NCI-H460 (cell line): ENCODE results near the gene VAMP4. TPM values are rescaled to one million over a fixed set of nuclear protein-coding genes. Genes with fewer than 3 reads are reported as not detected.
"Not testable (repeated sequence)": the region's sequence is repeated elsewhere in the genome, so short reads cannot be mapped to it uniquely, and the experiment has no call there.

Source experiments
- DNase-seq: peaks from one replicate; pipeline ENCODE4 v3.0.0-alpha.2; 2016; ENCODE audit warnings: low read depth; ENCODE audit errors: extremely low read depth
- total RNA-seq: library from RNA; depleted of rRNA; stranded (reverse); fragments of >200 nt; shearing (Covaris generic); gene quantifications from 2 replicates; pipeline ENCODE4 v1.2.3, GENCODE V29; 2014

VAMP4 gene
- total RNA-seq, 1 experiment from 2014 or later: 10.0 TPM

DNA sequence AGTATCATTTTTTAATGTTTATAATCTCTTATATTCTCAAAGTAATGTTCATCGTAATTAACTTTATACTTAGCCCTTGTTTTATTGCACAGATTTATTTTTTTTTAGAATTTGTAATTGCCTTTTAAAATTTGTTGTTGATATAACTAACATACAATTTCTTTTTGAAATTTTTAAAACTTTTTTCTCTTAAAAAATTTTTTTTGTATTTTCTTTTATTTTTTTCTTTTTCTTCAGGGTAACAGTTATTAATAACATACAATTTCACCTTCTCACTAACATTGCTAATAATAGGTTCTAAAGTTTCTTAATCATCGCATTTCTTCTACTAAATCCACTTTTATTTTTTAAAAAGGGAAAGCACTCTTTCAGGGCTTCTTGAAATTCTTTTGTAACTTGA lies 11.3 kb upstream of the VAMP4 start:
- DNase-seq: no peak

DNA sequence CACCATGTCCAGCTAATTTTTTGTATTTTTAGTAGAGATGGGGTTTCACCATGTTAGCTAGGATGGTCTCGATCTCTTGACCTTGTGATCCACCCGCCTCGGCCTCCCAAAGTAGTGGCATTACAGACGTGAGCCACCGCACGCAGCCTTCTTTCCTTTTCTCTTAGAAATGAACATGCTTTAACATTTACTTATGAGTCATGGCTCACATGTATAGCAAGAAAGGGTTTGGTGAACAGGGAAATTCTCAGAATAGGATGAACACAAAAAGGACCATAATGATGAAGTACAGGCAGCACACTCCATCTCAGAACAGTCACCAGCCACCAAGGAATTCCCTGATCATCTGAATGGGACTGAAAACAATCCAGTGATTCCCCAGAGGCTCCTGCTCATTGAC lies 9.4 kb upstream of the VAMP4 start:
- no peak for DNase-seq

DNA sequence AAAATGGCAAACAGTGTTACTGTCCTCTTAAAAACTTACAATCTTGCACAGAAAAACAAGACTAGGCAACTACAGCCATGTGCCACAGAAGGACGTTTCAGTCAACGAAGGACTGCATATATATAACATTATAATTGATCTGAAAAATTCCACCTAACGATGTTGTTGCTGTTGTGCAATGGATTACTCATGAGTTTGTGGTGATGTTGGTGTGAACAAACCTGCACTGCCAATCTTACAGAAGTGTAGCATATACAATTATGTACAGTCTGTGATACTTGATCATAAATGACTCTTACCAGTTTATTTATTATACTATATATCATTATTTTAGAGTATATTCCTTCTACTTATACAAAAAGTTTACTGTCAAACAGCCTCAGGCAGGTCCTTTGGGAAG lies 6.8 kb upstream of the VAMP4 start:
- DNase-seq: no peak

DNA sequence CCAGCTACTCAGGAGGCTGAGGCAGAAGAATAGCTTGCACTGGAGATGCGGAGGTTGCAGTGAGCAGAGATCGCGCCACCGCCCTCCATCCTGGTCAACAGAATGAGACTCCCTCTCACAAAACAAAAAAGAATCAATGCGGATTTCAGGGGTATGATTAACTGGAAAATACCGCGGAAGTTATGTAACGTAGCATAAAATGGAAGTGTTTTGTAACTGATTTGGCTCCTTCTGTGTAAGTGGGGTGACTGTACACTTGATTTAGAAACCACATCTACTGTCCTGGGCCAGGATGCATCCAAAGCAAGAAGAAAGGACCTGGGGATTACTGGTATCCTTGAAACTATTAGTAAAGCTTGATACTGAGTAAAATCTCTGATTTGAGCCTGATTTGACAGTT lies 3.1 kb upstream of the VAMP4 start:
- DNase-seq: no peak

DNA sequence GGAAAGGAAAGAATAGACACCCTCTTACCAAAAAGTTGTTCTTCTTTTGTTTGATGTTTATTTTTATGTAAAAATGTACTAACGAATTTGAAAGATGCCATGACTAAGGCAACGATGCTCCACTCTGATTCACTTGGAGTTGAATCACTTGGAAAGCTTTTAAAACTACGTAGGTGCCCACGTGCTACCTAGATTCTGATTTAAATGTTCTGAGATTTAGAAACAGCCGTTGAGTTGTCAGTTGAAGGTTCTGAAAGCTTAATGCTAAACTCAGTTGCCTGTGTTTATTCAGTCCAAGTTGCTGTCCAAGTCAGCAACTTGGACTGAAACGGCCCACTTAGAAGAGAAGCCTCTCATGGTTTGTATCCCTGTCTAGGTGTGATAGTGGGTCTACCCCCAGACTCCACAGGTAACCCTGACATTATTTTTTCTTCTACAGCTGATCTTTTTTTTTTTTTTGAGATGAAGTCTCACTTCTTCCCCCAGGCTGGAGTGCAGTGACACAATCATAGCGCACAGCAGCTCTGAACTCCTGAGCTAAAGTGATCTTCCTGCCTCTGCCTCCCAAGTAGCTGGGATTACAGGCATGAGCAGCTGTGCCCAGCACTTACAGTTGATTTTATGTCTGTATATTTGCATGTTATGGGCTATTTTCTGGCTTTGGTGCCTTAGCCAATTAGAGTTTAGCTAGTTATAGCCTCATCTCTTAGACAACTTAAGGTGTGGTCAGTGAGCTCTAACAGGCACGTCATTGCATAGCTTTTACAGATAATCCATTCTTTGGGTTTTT lies 1.4 kb upstream of the VAMP4 start:
- peak; percentile 37 for DNase-seq

DNA sequence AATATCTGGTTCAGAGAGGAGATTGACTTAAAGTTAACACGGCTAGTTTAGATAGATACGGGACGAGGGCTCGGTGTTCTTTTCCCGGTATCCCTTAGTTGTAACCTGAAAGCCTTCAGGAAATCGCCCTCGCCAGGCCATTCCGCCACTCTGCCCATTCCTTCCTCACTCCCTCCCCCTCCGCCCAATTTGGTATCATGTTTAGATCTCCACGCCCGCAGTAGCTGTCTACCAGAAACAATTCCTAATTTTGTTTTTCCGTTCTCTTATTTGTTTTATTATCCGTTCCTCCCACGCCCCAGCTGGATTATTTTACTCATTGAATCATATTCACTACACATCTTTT lies 685 bp upstream of the VAMP4 start:
- no peak for DNase-seq

DNA sequence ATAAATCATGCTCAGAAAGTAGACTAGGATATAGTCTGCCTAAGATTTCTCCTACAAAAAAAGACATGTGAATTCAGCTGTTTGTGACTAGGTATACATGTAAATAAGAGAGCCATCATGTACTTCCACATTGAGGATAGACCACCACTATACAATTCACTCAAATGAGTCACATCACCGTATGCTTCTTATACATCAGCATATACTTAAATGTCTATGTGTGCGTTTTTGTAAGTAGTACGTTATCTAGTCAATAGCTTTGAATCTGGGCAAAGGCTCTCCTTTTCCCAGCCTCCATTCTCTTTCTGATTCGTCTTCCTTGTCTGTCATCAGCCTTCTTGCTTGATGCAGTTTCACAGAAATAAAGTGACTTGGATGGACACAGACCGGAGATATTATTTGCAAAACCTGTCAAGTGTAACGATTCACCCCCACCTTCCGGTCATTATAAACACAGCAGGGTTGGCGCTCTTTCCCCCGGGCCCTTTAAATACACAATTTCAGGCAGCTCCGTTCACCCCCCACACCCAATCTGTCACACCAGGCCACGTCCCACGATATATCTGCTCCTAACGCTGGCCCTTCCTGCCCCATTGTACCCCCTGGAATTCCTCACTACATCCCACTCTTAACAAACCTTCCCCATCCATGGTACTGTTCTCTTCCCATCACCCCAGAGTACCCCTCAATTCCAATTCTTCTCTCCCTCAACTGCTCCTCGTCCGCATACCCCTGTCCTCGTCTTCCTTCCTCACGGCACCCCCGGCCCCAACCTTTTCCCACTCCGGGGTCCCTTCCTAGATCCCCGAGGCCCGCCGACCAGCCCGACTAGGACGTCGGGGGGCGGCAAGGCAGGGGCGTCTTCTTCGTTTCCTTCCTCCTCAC lies 636 bp downstream of the VAMP4 start:
- peak; percentile 27 for DNase-seq

DNA sequence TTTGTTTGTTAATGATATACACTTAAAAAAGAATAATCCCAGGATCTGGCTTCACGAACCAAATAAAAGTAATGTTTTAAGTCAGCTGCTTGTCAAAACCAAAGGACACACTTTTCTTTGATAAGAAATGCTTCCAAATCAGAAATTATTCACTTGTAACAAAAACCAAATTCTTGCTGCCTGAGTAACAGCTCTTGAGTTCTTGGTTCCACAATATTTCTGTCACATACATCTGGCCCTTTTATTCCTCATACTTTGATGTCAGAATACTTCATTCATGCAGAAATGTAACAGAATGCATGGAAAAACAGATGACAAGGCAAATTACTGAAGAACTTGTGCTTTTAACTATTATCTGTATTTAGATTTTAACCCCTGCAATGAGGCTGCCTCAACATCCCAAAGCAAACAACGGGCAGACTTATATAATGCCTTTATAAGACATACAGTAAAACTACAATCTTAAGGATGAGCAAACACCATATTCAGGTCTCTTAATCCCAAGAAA lies 1.5 kb downstream of the VAMP4 start:
- DNase-seq: no peak

DNA sequence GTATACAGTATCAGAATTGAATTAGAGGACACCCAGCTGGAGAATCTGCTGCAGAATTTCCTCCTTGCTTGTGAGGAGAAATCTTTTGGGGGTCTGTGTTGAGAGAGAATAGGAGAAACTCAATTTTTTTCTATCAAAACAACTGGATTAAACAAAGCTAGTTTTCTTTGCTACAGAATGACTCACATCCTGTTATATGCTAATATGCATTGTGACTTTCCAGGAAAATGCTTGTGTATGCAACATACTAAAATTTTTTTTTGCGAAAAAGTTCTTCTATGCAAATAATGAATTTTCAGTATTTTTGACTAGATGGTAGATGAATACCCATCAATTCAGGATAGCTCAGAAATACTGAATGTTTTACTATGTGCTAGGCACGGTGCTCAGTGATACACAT lies 2.2 kb downstream of the VAMP4 start:
- no peak for DNase-seq

DNA sequence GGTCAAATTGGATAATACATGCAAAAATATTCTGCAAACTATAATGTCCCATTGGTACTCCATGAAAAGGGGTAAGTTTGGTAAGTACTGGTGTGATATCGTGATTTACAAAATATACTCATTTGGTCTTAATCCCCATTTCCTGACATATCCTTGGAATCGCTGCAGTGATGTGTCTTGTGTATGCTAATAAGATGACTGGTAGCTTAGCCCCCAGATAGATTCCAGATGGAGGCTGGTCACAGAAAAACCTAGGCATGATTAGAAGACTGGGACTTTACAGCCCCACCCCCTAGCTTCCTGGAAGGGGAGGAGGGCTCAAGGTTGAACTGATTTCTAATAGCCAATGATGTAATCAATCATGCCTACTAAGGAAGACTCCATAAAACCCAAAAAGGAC lies 3.0 kb downstream of the VAMP4 start:
- DNase-seq: no peak

DNA sequence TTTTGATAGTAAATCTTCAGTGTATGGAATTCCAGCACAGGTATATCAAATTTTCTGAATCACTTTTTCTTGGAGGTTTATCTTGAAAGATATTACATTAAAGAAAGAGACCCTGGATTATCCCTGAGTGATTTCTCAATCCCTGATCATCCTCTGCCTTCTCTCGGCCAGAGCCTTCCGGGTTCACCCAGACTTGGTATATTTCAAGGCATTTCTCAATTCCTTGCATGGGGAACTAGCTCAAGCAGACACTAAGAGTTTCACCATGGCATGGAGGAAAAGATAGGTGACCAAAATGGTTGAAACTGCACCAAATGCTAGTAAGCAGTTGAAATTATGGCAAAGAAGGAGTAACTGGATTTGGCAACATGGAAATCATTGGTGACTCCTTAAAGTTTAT lies 5.7 kb downstream of the VAMP4 start:
- no peak for DNase-seq

DNA sequence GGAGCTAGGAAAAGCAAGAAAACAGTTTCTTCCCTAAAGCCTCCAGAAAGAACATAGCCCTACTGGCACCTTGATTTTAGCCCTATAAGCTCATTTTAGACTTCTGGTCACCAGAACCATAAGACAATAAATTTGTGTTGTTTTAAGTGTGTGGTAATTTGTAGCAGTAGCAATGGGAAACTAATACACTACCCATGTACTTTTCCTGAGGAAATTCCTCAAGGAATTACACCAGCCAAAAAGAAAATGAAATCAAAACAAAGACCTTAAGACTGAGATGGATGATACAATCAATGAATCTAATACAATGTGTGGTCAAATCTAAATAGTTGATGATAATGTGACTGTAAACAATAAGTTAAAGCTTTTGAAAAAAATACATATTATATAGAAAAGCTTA lies 11.8 kb downstream of the VAMP4 start:
- DNase-seq: no peak

DNA sequence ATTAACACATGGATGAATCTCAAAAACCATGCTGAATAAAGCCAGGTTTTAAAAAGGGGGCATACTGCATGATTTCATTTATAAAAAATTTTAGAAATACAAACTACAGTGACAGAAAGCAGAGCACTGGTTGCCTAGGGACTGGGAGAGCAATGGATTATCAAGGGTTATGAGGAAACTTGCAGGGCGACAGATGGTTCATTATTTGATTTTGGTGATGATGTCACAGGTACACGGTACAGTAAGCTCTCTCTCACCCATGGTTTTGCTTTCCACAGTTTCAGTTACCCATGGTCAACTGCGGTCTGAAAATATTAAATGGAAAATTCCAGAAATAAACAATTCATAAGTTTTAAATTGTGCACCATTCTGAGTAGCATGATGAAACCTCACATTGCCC lies 14.1 kb downstream of the VAMP4 start:
- DNase-seq: no peak

DNA sequence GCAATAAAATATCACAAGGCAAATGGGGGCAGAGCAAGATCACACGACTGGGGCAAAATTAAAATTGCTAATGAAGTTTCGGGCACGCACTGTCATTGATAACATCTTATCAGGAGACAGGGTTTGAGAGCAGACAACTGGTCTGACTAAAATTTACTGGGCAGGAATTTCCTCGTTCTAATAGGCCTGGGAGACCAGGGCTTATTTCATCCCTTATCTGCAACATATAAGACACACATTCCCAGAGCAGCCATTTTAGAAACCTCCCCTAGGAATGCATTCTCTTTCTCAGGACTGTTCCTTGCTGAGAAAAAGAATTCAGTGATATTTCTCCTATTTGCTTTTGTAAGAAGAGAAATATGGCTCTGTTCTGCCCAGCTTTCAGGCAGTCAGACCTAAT lies 18.7 kb downstream of the VAMP4 start:
- not testable (repeated sequence) for DNase-seq

DNA sequence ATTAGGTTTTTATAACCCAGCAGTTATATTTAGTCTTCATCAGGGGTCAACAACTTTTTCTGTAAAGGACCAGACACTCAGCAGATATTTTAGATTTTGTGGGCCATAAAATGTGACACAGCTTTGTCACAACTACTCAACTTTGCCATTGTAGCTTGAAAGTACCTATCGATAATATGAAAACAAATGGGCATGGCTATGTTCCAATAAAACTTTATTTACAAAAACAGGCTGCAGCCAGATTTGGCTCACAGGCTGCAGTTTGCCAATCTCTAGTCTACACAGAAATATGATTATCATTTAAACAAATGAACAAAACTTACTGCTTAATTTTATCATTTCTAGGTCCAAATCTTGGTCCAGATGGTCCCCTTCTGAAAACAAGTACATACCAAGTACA lies 23.0 kb downstream of the VAMP4 start:
- DNase-seq: no peak

DNA sequence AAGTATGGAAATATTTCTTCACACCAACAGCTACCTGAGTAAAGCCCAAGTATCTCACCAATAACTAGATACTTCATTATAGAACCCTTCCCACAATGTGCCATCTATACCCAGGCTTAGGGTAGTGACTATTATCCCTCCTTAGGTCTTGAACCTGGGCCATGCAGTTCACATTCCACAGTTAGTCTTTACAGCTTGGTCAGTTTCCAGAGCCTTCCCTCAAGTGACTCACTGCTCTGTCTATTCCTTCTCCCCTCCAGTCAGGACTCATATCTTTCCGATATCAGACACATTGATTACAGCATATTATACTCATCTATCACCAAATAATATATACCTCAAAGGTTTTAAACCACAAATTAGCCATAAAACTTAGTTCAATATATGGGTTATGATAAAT lies 23.6 kb downstream of the VAMP4 start:
- no peak for DNase-seq

DNA sequence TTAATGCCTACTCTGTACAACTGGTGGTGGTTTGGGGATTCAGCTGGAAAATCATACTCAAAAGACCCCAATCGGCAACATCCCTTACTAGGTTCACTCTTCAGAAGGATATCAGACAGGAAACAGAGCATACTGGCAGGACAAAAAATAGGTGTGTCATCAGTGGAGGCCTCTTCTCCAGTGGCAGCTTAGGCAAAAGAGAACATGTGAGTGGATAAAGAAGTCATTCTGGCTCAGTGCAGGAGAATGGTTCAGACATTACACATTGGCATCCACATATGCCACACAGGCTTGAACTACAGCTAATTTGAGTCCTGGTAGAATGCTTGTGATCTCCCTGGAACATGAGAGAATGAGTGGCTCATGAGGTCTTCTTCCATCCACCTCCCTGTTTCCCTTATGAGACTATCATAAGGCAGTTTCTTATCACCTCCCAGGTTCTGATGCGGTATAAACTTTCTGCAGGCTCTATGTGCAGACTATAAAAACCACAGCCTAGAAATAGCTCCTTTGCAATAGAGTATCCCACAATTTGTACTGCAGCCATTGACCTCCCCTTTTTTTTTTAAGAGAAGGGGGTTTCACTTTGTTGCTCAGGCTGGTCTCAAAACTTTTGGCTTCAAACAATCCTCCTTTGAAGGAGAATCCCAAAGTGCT lies 24.7 kb downstream of the VAMP4 start:
- no peak for DNase-seq

DNA sequence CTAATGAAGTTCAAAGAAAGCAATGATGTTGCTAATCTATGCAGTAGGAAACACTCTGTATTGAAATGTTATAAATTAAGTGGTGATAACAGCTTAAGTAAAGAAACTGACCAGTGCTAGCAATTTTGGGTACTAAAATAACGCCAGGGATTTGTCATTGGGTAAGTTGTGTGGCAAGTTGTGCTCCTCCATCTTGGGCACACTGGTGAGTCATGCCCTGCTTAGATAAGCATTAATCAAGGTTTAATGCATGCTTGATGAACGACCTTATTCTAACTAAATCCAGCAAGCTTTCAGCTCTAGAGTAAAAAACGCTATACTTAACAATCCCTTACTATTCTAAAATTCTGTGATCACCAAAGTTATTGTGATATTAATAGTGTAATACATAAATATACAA lies 25.2 kb downstream of the VAMP4 start:
- no peak for DNase-seq

DNA sequence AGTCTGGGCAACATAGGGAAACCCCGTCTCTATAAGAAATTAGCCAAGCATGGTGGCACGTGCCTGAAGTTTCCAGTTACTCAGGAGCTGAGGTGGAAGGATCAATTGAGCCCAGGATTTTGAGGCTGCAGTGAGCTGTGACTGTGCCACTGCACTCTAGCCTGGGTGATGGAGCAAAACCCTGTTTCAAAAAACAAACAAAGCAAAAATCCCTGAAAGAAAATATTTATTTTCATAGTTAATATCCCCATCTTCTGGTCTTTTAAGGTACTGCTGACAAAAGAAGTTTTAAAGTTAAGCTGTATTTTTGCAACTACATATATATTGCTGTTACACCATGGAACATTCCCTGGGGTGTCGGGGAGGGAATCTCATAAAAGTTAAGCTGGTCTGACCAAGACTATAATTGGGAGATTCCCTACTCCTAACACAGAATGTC lies 26.0 kb downstream of the VAMP4 start:
- DNase-seq: peak; percentile 25

DNA sequence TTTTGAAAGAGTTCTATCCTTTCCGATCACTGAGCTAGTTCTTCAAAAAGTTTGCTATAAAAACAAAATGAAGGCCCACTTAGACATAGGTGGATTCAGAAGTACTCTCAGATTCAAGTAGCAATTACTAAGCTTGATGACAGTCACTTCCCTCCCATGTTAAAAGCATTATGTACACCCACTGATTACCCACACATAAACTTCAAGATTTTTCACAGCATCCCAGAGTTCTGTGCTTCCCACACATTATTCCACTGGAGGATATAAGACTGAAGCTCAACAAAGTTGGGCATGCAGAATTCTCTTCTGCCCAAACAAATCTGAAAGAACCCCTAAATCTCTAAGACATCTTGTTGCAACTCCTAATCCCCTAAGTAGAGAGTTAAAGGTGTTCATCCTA lies 29.5 kb downstream of the VAMP4 start:
- DNase-seq: no peak

DNA sequence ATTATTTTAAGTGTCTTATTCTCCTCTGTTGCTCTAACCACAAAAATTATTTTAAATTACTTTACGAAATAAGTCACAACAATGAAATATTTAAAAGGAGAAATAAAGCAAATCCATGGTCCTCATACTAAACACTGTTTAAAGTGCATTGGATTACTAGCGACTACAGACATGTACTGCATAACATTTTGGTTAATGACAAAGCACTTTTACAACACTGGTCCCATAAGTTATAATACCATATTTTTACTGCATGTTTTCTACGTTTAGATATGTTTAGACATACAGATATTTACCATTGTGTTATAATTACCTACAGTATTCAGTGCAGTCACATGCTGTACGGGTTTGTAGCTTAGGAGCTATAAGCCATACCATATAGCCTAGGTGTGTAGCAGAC lies 30.2 kb downstream of the VAMP4 start:
- no peak for DNase-seq
